HG02759 (cell line): Measurements from ENCODE around the gene CPLANE2.
"Not testable (repeated sequence)": the region's sequence is repeated elsewhere in the genome, so short reads cannot be mapped to it uniquely, and the experiment has no call there.

ENCODE experiments used
- ATAC-seq: cut with Tn5 transposase; IDR thresholded peaks from one replicate; pipeline ENCODE4 v1.9.1; 2021; ENCODE audit warnings: mild to moderate bottlenecking, moderate library complexity; ENCODE audit not compliant: unreplicated experiment

CPLANE2 gene

GRCh38 chr1:16231331-16232315, 5.4 kb downstream of the CPLANE2 start:
- ATAC-seq: no peak

GRCh38 chr1:16230744-16231143, 6.2 kb downstream of the CPLANE2 start:
- ATAC-seq: no peak

- no peak for ATAC-seq
These were observed 6.8 kb downstream of the CPLANE2 start for GRCh38 chr1:16229976-16230740.

DNA sequence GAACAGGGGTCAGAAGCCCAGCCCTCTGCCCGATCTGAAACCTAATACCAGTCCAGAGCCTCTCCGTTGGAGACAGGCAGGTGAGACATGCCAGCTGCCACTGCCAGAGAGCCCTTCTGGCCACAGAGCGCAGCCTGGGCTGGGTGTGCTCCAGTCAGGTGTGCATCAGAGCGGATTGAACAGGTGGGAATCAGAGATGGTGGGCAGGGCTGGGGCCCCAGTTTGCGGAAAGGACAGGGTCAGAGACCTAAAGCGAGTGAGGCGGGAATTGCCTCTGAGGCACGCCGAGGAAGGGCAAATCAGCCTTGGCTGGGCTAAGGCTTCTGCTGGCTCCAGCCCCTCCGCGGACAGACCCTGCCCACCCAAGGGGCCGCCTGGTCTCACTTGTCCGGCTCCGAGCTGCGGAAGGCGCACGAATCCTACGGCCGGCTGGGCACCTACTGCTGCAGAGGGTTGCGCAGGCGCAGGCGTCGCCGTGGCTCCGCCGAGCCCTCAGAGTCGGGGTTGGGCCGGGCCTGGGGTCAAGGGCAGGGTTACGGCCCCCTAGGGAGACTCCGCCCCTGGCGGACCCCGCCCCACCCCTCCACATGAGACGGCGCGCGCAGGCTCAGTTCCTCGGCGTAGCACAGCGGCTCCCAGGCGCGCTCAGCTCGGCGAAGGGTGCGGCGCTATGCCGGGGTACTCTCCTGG, 10.3 kb downstream of the CPLANE2 start:
- ATAC-seq: no peak

DNA sequence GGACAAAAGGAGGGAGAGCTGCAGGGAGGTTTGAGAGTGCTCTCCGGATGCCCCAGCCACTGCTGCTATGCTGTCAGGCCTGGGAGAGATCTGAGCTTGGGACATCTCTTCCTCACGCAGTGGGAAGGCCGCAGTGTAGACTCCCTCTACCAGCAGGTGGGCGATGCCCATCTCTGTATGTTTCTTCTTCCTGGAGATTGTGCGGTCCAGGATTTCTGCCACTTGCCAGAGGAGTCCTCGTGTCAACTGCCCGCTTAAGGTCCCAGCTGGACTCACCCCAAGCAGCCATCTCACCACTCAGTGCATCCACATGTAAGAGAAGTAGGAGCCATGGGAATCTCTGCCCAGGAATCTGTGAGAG, 10.9 kb downstream of the CPLANE2 start:
- ATAC-seq: no peak

DNA sequence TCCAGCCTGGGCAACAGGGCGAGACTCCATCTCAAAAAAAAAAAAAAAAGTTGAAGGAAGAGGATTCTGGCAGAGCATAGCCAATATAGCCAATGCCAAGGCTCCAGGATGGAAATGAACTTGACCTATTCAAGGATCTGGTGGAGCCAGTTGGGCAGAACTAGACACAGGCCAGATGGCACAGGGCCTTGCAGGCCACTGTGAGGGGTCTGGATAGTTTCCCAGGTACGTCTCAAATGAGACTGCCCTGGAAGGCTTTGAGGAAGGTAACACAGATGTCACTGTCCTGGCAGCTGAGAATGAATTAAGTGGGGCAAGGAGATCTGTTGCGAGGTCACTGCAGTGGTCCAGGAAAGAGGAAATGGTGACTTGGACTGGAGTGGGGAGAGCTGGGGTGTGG, 12.5 kb downstream of the CPLANE2 start:
- ATAC-seq: no peak

DNA sequence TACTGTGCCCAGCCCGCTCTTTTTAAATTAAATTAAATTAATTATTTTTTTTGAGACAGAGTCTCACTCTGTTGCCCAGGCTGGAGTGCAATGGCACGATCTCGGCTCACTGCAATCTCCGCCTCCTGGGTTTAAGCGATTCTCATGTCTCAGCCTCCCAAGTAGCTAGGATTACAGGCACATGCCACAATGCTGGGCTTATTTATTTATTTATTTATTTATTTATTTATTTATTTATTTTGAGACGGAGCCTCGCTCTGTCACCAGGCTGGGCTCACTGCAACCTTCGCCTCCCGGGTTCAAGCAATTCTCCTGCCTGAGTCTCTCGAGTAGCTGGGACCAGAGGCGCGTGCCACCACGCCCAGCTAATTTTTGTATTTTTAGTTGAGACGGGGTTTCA, 14.3 kb downstream of the CPLANE2 start:
- ATAC-seq: not testable (repeated sequence)

DNA sequence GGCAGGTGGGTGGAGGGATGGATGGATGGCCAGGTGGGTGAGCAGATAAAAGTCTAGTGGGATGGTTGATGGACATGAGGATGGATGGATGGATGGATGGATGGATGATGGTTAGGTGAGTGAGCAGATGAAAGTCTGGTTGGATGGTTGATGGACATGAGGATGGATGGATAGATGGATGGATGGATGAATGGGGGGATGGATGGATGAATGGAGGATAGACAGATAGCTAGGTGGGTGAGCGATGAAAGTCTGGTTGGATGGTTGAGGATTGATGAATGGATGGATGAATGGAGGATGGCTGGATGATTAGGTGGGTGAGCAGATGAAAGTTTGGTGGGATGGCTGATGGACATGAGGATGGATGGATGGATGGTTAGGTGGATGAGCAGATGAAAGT, 15.5 kb downstream of the CPLANE2 start:
- no peak for ATAC-seq

- no peak for ATAC-seq
These were observed 16.9 kb downstream of the CPLANE2 start for GRCh38 chr1:16219968-16220500.

- ATAC-seq: no peak
These were observed 18.3 kb downstream of the CPLANE2 start for GRCh38 chr1:16218674-16219071.

- no peak for ATAC-seq
These were observed 18.8 kb downstream of the CPLANE2 start for GRCh38 chr1:16218014-16218673.

DNA sequence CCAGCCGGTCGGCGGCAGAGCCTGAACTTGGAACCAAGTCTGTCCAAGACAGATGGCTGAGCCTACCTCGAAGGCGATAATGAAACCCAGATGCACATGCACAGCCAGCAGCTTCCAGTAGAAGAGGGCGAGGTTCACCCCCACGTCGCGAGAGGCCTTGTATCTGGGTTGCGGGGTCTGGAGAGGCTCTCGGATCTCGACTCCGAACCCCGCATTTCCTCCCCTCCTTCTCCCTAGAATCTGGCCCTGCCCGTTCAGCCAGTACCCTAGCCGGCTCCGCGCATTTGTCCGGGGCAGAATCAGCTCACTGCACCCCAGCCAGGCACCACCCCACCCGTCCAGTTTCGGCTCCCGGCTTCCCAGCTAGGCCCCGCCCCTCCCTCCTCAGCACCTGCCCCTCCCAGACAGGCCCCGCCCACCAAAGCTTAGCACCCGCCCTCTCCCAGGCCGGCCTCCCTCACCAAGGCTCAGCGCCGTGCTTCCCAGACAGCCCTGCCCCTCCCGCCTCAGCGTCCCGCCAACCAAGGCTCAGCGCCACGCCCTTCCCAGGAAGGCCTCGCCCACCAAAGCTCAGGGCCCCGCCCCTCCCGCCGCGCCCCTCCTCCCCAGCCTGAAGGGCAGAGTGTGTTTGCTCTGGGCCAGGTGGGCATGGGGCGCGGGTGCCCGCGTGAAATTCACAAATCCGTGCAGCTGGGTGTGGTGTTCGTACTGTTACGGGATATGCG, 19.8 kb downstream of the CPLANE2 start:
- peak; percentile 92 for ATAC-seq

GRCh38 chr1:16215882-16216753, 20.9 kb downstream of the CPLANE2 start:
- peak; percentile 40 for ATAC-seq

DNA sequence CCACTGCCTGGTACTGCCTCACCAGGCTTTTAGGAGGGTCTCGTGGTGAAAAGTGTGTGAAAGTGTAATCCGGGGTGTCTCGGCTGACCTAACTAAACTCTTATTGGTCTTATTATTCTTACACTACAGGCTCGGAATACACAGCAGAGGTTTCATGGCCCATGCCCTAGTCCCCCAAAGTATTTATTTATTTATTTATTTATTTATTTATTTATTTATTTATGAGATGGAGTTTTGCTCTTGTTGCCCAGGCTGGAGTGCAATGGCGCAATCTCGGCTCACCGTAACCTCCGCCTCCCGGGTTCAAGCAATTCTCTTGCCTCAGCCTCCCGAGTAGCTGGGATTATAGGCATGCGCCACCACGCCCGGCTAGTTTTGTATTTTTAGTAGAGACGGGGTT, 21.7 kb downstream of the CPLANE2 start:
- not testable (repeated sequence) for ATAC-seq

- ATAC-seq: not testable (repeated sequence)
These were observed 23.4 kb downstream of the CPLANE2 start for GRCh38 chr1:16213544-16213943.

GRCh38 chr1:16213013-16213412, 24.0 kb downstream of the CPLANE2 start:
- no peak for ATAC-seq

- no peak for ATAC-seq
These were observed 24.6 kb downstream of the CPLANE2 start, which contains the start of gene ARHGEF19 for GRCh38 chr1:16212251-16212961. TSS of gene ARHGEF19 (minus strand) at chr1:16212652. CDS start at chr1:16209054, 3,598 bp downstream.

- no peak for ATAC-seq
These were observed 25.2 kb downstream of the CPLANE2 start for GRCh38 chr1:16211824-16212223.
